GM19099 (cell line): Measurements from ENCODE around the gene SLC26A2.

Source experiments
- POLR2A ChIP-seq: IDR thresholded peaks from 3 replicates; pipeline ENCODE4 v1.6.1; 2011; ENCODE audit warnings: low read depth; ENCODE audit not compliant: insufficient read length; ENCODE audit errors: extremely low read depth

The SLC26A2 gene

GRCh38 chr5:149932445-149933350 lies 27.9 kb upstream of the SLC26A2 start:
- no peak for TF ChIP-seq POLR2A

DNA sequence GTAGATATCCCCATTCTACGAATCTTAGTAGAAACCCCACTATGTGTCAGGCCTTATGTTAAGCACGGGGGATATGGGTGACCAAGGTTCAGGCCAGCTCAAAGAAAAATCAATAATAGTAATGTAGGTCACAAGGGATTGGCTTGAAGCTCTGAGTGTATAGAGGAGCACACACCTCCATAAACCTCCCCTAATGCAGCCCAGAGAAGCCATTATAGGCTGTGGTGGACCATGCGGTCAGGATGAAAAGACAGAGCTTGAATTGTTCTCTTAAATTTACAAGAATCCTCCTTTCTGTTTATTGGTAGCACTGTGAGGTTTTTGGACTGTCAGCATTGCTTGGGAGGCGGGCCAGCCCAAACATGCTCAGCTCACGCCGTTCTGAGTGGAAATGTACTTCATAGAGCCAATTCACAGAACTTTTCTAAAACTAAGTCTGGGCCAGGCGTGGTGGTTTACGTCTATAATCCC lies 25.1 kb upstream of the SLC26A2 start:
- TF ChIP-seq POLR2A: no peak

- TF ChIP-seq POLR2A: no peak
These were observed 24.4 kb upstream of the SLC26A2 start for GRCh38 chr5:149936044-149936699.

- TF ChIP-seq POLR2A: no peak
These were observed 23.9 kb upstream of the SLC26A2 start for GRCh38 chr5:149936700-149937091.

- no peak for TF ChIP-seq POLR2A
These were observed 22.9 kb upstream of the SLC26A2 start for GRCh38 chr5:149937610-149938009.

DNA sequence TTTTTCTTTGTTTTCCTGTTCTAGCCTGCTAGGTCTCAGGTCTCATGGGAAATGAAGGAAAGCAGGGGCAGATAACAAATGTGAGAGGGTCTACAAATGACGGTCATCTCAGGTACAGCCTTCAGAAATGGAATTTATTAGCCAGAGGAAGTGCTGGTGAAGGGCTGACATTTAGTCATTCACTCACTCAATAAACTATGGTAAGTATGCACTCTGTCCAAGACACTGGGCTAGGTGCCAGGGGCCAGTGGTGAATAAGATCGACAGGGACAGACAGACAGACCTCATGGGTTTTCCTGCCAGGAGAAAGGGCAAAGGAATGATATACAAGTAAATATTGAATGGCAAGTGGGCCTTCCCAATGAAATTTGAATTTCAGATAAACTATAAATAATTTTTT lies 22.3 kb upstream of the SLC26A2 start:
- TF ChIP-seq POLR2A: no peak

DNA sequence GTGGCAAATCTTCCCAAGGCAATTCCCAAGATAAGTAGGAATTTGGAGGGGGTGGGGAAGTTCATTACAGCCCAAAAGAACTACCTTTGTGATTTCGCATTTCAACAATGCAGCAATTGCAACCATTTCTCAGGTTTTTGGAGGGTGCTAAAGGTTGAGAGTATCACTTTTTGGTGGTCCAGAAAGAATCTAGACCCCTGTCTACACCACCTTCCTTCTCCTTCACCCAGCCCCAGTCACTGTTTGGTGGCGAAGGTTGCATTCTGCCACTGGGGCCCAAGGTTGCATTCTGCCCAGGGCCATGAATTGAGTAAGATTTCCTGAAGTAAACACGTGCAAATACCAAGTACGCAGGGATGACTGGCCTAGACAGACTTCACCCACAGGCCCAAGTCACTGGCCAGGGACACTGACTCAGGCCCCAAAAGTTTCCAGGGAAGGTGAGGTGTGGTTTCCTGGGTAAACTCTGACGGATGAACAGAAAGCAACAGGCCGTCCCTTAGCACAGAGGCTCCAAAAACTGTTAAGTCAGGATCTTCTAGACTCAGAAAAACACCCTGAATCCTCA lies 21.7 kb upstream of the SLC26A2 start:
- no peak for TF ChIP-seq POLR2A

DNA sequence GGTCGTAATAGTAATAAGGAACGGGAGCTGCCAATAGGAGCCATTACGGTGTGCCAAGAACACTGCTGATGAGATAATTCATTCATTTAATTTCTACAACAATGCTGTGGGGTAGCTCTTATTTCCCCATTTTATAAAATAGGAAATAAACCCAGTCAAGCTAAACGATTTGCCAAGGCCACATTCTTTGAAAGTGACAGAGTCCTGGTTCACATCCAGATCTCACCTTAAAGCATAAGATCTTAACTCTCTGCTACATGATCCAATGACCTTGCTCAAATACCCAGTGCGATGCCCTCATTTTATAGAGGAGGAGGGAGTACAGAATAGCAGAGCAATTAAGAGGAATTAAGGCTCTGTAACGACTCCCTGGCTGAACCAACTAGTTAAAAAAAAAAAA lies 21.0 kb upstream of the SLC26A2 start:
- no peak for TF ChIP-seq POLR2A

DNA sequence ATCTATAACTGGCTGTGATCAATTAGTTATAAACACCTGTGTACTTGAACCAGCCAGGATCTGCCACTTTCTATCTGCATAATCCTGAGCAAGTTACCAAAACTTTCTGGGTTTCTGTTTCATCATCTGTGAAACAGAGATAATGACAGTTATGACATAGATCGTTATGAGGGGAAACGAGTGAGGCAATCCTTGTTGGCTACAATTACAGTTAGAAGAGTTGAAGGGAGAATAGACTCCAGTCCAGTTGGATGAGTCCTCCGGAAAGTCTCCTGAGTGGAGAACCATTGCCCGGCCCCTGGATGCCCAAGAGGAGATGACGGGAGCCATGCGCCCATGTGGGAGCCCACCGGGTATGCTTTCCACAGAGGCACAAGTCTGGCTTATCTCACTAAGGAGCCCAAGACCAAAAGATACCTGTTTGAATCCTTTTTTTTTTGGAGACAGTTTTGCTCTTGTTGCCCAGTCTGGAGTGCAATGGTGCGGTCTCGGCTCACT lies 20.4 kb upstream of the SLC26A2 start:
- TF ChIP-seq POLR2A: no peak

DNA sequence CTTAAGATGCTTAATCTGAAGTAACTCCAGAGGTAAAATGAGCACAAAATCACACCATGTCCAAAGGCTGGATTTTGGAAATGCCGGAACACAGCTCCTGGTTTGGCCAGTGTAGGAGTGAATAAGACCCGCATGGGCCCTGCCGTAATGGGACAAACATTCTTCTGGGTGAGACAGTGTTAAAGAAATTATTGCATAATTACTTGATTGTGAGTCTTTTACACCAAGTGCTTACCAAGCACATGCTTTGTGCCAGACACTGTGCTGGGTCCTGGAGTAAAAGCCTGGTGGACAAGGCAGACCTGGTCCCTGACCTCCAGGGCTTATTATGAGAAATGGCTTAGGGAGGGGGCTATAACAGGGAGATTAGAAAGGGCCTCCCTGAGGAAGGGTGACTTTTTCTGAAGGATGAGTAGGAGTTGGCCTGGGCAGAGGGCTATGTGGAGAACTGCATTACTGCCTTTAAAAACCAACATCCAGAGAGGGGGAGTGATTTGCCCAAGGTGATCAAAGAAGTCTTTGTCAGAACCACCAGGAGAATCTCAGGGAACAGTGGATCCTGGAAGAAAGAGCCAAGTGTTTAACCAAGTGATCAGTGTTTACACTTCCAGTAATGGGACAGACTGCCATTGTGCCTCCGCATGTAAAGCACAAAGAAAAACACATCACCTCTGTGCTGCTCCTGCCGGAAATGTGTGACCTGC lies 19.5 kb upstream of the SLC26A2 start:
- TF ChIP-seq POLR2A: no peak

- TF ChIP-seq POLR2A: no peak
These were observed 18.8 kb upstream of the SLC26A2 start for GRCh38 chr5:149941795-149942194.

GRCh38 chr5:149942199-149942598 lies 18.4 kb upstream of the SLC26A2 start:
- no peak for TF ChIP-seq POLR2A

- no peak for TF ChIP-seq POLR2A
These were observed 15.9 kb upstream of the SLC26A2 start, which contains the start of gene PDE6A for GRCh38 chr5:149944666-149945065. Gene PDE6A, minus strand, starts transcription at chr5:149944793. Its CDS starts 120 bp downstream, at chr5:149944673.

GRCh38 chr5:149946118-149946517 lies 14.4 kb upstream of the SLC26A2 start:
- no peak for TF ChIP-seq POLR2A

- no peak for TF ChIP-seq POLR2A
These were observed 11.6 kb upstream of the SLC26A2 start for GRCh38 chr5:149948993-149949392.
